GM12872 (cell line): ENCODE measurements around the gene ANKRD66.

Experiments used
- CTCF ChIP-seq: IDR thresholded peaks from 3 replicates; pipeline ENCODE4 v1.5.1; 2011; ENCODE audit warnings: low read depth, mild to moderate bottlenecking, low read length, moderate library complexity; ENCODE audit not compliant: insufficient read depth

The ANKRD66 gene

GRCh38 chr6:46746696-46747095 lies at the start of gene ANKRD66:
Gene ANKRD66, plus strand, starts transcription at chr6:46746933. Its CDS starts 5,016 bp downstream, at chr6:46751949.
- TF ChIP-seq CTCF = no peak

- no peak for TF ChIP-seq CTCF
Observed at GRCh38 chr6:46699970-46700369, 46.8 kb upstream of the ANKRD66 start.

GRCh38 chr6:46704562-46704961 lies 42.2 kb upstream of the ANKRD66 start:
- no peak for TF ChIP-seq CTCF

GRCh38 chr6:46706464-46706863 lies 40.3 kb upstream of the ANKRD66 start:
- TF ChIP-seq CTCF = no peak

- TF ChIP-seq CTCF = no peak
Observed at GRCh38 chr6:46711491-46711890, 35.2 kb upstream of the ANKRD66 start.

- no peak for TF ChIP-seq CTCF
Observed at GRCh38 chr6:46715141-46715540, 31.6 kb upstream of the ANKRD66 start.

GRCh38 chr6:46719099-46719498 lies 27.6 kb upstream of the ANKRD66 start:
- TF ChIP-seq CTCF = no peak

- TF ChIP-seq CTCF = no peak
Observed at GRCh38 chr6:46720401-46720800, 26.3 kb upstream of the ANKRD66 start.
